GM19238 (cell line): Measurements from ENCODE around the gene CACNA1G.

Experiments used
- DNase-seq: peaks from one replicate; pipeline ENCODE4 v3.0.0; 2011; ENCODE audit warnings: low spot score; ENCODE audit not compliant: insufficient read length

The CACNA1G gene

DNA sequence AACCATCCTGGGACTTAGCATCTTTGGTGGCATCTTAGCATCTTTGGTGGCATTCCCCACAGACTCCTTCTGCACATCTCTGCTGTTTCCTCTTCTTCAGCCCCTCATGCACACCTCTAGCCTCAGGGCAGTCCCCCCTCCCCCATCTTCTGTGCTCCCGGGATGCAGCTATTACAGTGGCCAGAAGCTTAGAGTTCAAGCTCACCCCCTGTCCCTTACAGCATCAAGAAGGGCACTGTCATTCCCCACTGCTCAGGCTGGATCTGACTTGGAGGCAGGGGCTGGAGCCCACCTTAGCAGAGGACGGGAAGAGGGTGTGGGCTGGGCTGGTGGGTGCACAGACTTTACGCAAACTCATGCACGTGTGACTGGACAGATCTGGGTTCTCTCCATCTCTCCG, 27.3 kb upstream of the CACNA1G start:
- DNase-seq = no peak

DNA sequence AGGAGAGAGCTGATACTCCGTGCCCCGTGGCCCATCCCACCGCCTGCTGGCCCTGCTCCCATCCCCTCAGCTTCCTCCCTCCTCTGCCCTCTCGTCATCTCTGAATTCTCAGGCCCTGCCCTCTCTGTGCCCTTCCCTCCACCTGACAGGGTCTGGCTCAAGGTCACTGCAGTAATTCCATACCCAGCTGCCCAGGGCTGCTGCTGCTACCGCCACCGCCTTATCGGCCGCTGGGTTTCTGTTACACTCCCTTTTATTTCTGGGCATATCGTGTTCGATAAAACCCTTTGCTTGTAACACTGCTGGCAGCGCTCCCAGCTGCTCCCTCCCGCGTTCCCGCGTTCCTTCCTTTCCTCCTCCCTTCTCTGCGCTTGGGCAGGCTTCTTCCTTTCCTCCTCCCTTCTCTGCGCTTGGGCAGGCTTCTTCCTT, 26.8 kb upstream of the CACNA1G start:
- DNase-seq = no peak

- no peak for DNase-seq
Observed at GRCh38 chr17:50534222-50534978, 26.1 kb upstream of the CACNA1G start.

- DNase-seq = no peak
Observed at GRCh38 chr17:50534979-50535326, 25.6 kb upstream of the CACNA1G start.

DNA sequence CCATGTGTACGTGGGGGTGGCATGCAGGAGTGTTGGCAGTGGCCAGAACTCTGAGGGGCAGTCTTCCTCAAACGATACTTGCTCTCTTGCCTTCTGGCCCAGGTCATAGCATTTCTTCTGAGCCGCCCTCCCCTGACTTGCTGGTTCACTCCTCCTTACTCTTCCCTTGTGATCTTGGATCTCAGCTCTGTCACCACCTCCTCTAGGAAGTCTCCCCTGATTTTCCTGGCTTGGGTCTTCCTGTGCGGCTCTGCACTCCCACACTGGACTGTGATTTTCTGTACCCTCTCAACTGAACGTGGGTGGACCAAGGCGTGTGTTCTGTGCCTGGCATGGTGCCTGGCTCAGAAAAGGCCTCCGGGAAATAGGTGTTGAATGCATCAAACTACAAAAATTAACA, 25.1 kb upstream of the CACNA1G start:
- no peak for DNase-seq

GRCh38 chr17:50536683-50537646, 23.6 kb upstream of the CACNA1G start:
- DNase-seq = no peak

DNA sequence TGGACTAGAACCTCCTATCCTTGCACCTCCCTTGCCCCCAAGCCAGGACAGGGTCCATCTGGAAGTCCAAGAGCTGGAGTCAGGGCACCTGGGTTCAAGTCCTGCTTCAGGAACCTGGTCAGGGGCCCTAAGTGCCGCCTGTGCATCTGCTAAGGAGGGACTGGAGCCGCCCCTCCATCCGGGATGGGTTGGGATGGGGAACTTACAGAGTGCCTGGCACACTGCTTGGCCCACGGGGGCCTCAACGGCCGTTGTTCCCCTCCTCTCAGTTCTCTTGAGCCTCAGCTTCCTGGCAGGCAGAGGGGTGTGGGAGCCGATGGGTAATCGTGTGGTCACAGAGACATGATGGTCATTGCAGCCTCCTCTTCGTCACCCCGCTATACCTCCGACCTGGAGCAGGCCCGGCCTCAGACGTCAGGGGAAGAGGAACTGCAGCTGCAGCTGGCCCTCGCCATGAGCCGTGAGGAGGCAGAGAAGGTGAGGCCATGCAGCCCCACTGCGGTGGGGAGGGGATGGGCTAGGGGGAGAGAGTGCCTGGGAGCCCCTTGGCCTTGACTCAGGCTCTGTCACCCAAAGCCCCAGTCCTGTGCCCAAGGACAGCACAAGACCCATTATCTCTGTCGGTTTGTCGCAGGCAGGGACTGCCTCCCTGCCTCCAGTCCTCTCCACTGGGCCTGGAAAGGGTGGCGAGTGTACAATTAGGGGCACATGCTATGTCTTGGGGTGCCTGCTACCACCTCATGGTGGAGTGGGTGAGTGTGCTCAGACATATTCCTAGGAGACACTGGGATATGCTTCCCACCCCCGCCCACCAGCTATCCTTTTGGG, 22.6 kb upstream of the CACNA1G start:
- no peak for DNase-seq

DNA sequence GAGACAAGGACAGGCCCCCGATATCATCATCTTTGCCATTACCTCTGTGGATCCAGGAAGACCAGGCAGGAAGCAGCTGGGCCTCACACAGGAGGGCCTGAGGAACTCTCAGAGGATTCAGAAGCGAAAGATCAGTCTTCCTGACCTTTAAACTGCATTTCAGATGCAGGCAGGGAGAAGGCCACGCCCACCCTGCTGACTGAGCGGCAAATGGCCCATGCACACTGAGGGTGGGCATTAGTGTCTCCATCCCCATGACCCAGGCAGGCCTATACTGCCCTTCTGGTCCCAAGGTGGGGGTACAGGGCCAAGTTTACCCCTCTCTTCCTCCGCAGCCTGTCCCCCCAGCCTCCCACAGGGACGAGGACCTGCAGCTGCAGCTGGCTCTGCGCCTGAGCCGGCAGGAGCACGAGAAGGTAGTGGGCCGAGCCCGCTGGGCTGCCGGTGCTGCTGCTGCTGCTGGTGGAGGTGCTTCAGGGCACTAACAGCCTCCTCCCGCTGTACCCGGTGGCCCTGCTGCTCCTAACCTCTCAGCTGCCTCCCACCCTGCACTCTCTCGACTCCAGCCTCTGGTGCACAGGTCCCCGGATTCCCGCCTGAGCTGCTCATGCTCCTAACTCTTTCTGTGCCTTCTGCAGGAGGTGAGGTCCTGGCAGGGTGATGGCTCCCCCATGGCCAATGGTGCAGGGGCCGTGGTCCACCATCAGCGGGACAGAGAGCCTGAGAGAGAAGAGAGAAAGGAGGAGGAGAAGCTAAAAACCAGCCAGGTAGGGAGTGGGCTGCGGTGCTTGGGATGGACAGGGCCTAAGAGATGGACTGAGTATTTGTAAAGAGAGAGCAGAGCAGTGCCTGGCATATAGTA, 21.7 kb upstream of the CACNA1G start:
- DNase-seq = no peak

- no peak for DNase-seq
Observed at GRCh38 chr17:50539762-50540559, 20.6 kb upstream of the CACNA1G start.

DNA sequence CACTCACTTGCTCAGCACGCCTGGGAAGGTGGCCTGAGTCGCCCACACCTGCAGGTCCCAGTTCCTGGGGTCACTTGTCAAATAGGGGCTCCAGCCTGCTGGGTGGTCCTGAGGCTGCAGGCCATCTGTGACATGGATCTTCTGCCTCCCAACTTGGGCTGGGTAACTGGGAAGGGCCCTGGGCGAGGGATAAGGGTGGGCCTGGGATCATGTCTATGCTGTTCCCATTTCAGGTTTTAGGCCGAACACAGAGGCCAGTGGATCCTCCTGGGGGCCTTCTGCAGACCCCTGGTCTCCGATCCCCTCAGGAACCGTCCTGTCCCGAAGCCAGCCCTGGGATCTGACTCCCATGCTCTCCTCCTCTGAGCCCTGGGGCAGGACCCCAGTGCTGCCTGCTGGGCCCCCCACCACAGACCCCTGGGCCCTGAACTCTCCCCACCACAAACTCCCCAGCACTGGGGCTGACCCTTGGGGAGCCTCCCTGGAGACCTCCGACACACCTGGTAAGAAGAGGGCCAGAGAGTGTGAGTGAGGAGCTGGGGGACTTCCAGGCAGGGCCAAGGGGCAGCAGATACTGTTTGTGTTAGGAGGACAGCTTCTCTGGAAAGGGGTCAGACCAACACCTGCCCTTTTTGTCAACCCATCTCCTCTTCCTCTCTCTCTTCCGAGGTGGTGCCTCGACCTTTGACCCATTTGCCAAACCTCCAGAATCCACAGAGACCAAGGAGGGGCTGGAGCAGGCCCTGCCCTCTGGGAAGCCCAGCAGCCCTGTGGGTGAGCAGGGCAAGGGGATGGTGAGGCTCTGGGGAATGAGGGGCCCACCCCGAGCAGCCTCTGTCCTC, 19.7 kb upstream of the CACNA1G start:
- no peak for DNase-seq

DNA sequence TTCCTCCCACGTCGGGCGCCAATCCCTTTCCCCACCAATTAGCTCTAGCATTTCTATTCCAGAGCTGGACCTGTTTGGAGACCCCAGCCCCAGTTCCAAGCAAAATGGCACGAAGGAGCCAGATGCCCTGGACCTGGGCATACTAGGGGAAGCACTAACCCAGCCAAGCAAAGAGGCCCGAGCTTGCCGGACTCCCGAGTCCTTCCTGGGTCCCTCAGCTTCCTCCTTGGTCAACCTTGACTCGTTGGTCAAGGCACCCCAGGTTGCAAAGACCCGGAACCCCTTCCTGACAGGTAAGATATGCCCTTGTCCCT, 19.2 kb upstream of the CACNA1G start:
- no peak for DNase-seq

DNA sequence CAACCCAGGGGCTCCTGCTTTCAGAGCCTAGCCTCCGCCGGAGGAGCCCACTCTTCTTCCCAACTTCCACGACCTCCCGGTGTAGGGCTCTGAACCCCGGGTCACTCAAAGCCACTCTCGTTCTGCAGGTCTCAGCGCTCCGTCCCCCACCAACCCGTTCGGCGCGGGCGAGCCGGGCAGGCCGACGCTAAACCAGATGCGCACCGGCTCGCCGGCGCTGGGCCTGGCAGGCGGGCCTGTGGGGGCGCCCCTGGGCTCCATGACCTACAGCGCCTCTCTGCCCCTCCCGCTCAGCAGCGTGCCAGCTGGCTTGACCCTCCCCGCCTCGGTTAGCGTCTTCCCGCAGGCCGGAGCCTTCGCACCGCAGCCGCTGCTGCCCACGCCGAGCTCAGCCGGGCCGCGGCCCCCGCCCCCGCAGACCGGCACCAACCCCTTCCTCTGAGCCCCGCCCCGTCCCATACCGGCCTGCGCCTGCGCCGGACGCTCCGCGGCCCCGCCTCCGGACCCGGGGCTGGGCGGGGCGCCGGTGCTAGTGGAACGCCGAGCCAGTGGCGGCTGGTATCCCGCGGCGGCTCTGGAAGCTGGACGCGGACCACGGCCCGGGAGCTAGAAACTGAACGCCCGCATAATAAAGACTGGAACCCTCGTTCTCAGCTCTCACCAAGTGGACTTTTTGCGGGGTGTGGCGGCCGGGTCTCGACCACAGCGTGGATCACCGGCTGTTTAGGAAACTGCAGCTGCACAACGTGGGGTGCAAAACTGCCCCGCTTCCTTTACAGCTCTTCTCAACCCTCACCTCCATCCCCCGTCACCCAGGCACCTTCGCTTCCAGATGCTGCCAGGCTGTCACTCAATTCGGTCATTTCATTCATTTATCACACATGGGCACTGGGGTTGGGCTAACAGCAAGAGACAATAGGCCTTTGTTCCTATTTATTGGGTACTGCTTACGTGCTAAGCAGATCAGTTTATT, 18.5 kb upstream of the CACNA1G start:
- DNase-seq = peak; percentile 97

- DNase-seq = no peak
Observed at GRCh38 chr17:50542795-50543774, 17.4 kb upstream of the CACNA1G start.

DNA sequence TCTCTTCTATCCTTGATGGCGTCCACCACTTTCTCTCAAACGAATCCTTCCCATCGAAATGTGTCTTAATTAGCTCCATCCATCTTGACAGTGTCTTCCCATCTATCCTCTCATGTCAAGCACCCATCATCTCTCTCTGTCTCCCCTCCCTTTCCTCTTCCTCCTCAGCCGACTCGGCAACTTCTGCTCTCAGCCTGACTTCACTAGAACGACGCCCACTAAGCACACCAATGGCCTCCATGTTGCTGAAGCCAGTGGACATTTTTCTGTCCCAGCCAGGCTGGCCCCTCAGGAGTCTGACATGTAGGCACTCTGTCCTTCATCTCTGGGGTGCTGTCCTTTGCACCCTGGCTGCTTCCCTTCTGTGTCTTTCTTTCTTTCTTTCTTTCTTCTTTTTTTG, 16.0 kb upstream of the CACNA1G start:
- DNase-seq = no peak

GRCh38 chr17:50545311-50545710, 15.2 kb upstream of the CACNA1G start:
- DNase-seq = no peak

DNA sequence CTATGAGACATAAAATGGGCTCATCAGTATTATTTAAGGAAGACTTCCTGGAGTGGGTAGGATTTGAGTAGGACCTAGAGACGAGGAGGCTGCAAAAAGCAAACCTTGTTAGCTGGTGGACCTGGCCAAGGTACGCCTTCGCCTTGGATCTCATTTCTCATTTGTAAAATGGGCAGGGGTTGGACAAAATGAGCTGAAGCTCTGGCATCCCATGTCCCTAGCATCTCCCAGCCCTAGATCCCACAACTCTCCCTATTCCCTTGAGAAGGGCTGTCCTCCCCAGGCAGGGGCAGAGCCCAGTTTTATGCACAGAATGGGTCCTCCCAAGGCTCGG, 13.8 kb upstream of the CACNA1G start:
- no peak for DNase-seq
